Duodenal mucosa (tissue), 2 donors: Measurements from ENCODE around the gene DNAAF8.

ENCODE experiments used
- H3K27ac ChIP-seq: one replicate; pipeline ENCODE4 v1.7.0; 2013; ENCODE audit warnings: low read depth, low read length
- H3K27me3 ChIP-seq, 2 donors: one replicate each; pipeline ENCODE4 v1.7.0; 2013; ENCODE audit warnings: low read length in 2 of 2, control low read depth in 1 of 2; ENCODE audit not compliant: insufficient read depth in 2 of 2, control insufficient read depth in 1 of 2
- H3K36me3 ChIP-seq, 2 donors: one replicate each; pipeline ENCODE4 v1.7.0; 2013; ENCODE audit warnings: low read length in 2 of 2, control low read depth in 1 of 2; ENCODE audit not compliant: insufficient read depth in 2 of 2, control insufficient read depth in 1 of 2
- H3K4me1 ChIP-seq, 2 donors: one replicate each; pipeline ENCODE4 v1.7.0; 2013; ENCODE audit warnings: low read length in 2 of 2, control low read depth in 1 of 2; ENCODE audit not compliant: insufficient read depth in 2 of 2, control insufficient read depth in 1 of 2
- H3K4me3 ChIP-seq, 2 donors: one replicate each; pipeline ENCODE4 v1.7.0; 2013; ENCODE audit warnings: low read length in 2 of 2, low read depth in 1 of 2
- H3K9ac ChIP-seq, 2 donors: one replicate each; pipeline ENCODE4 v1.7.0; 2013; ENCODE audit warnings: low read length in 2 of 2, low read depth in 1 of 2
- H3K9me3 ChIP-seq, 2 donors: one replicate each; pipeline ENCODE4 v1.7.0; 2013; ENCODE audit warnings: low read length in 2 of 2, control low read depth in 1 of 2; ENCODE audit not compliant: control insufficient read depth in 1 of 2

DNAAF8 gene

GRCh38 chr16:4753227-4753626 lies 18.9 kb downstream of the DNAAF8 start:
- Histone ChIP-seq H3K4me1 (no peaks in the 10 kb centered on the region), H3K27ac (no peak overlapping the region), H3K9me3 (peaks cover 0 to 4% of the 10 kb centered on the region in 2 donors), H3K27me3 (no peaks in the 10 kb centered on the region), H3K36me3 (peaks cover 28 to 52% of the 10 kb centered on the region in 2 donors), H3K4me3 (no peak overlapping the region), H3K9ac (no peak overlapping the region)

GRCh38 chr16:4754865-4755264 lies 20.5 kb downstream of the DNAAF8 start:
- Histone ChIP-seq H3K36me3 (peaks cover 39 to 68% of the 10 kb centered on the region in 2 donors), H3K27ac (no peak overlapping the region), H3K27me3 (no peaks in the 10 kb centered on the region), H3K9ac (no peak overlapping the region), H3K9me3 (peaks cover 0 to 4% of the 10 kb centered on the region in 2 donors), H3K4me1 (no peaks in the 10 kb centered on the region), H3K4me3 (no peak overlapping the region)

DNA sequence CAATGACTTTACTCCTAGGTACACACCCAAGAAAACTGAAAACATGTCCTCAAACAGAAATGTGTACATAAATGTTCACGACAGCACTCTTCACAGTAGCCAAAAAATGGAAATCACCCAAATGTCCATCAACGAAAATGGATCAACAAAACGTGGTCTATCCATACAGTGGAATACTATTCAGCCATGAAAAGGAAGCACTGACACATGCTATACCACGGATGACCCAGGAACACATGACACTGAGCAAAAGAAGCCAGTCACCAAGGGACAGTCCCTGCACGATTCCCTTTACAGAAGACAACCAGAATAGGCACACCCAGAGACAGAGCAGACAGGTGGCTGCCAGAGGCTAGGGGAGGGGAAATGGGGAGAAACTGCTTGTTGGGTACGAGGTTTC lies 21.4 kb downstream of the DNAAF8 start:
- Histone ChIP-seq H3K9ac (no peak overlapping the region), H3K4me3 (no peak overlapping the region), H3K27ac (no peak overlapping the region), H3K9me3 (peaks cover 0 to 4% of the 10 kb centered on the region in 2 donors), H3K4me1 (no peaks in the 10 kb centered on the region), H3K36me3 (peaks cover 44 to 76% of the 10 kb centered on the region in 2 donors), H3K27me3 (no peaks in the 10 kb centered on the region)

GRCh38 chr16:4760221-4760910 lies 26.0 kb downstream of the DNAAF8 start:
- Histone ChIP-seq H3K27ac (no peak overlapping the region), H3K9me3 (peaks cover 0 to 4% of the 10 kb centered on the region in 2 donors), H3K27me3 (no peaks in the 10 kb centered on the region), H3K36me3 (peaks cover 25 to 62% of the 10 kb centered on the region in 2 donors), H3K4me1 (peaks cover 0 to 6% of the 10 kb centered on the region in 2 donors), H3K9ac (no peak overlapping the region), H3K4me3 (no peak overlapping the region)

DNA sequence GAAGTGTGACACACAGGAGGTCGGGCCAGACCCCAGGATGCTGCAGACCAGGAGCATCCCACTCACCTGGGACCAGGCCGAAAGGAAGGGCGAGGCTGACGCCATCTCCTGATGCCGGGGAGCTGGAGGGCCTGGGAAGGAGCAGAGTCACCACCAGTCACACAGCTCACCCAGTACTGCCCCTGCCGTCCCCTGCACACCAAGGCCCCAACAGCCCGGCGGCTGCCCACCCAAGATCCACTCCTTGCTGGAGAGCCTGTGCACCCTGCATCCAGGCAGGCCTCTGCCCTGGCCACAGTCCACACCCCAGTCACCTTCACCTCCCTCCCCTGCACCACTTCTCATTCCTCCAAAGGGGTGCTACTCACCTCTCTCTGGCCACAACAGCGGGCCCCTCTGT lies 27.9 kb downstream of the DNAAF8 start:
- Histone ChIP-seq H3K36me3 (peaks cover 19 to 58% of the 10 kb centered on the region in 2 donors), H3K9ac (no peak overlapping the region), H3K27ac (no peak overlapping the region), H3K4me3 (no peak overlapping the region), H3K27me3 (no peaks in the 10 kb centered on the region), H3K9me3 (no peaks in the 10 kb centered on the region), H3K4me1 (peaks cover 10 to 16% of the 10 kb centered on the region in 2 donors)

DNA sequence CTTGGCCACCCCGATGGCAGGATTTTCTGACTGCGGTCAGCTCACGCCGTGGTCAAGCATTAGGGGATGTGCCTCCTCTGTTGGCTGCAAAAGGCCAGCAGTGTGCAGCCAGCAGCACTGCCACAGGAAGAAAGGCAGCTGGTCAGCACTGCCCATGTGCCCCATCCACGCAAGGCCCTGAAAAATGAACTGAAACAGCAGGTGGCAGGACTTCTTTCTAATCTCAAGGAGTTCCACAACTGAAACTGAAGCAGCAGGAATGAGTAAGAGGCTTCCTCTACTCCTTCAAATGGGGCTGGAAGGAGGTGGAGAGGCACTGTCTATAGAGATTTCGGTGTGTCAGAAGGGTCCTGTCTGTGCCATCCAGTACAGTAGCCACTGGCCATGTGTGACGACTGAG lies 29.5 kb downstream of the DNAAF8 start:
- no peak overlapping the region for H3K27ac ChIP-seq
- H3K9ac ChIP-seq: no peak overlapping the region
- H3K27me3 ChIP-seq: no peaks in the 10 kb centered on the region
- peaks cover 12 to 48% of the 10 kb centered on the region in 2 donors for H3K36me3 ChIP-seq
- no peaks in the 10 kb centered on the region for H3K9me3 ChIP-seq
- H3K4me3 ChIP-seq: no peak overlapping the region
- peaks cover 10 to 26% of the 10 kb centered on the region in 2 donors for H3K4me1 ChIP-seq

DNA sequence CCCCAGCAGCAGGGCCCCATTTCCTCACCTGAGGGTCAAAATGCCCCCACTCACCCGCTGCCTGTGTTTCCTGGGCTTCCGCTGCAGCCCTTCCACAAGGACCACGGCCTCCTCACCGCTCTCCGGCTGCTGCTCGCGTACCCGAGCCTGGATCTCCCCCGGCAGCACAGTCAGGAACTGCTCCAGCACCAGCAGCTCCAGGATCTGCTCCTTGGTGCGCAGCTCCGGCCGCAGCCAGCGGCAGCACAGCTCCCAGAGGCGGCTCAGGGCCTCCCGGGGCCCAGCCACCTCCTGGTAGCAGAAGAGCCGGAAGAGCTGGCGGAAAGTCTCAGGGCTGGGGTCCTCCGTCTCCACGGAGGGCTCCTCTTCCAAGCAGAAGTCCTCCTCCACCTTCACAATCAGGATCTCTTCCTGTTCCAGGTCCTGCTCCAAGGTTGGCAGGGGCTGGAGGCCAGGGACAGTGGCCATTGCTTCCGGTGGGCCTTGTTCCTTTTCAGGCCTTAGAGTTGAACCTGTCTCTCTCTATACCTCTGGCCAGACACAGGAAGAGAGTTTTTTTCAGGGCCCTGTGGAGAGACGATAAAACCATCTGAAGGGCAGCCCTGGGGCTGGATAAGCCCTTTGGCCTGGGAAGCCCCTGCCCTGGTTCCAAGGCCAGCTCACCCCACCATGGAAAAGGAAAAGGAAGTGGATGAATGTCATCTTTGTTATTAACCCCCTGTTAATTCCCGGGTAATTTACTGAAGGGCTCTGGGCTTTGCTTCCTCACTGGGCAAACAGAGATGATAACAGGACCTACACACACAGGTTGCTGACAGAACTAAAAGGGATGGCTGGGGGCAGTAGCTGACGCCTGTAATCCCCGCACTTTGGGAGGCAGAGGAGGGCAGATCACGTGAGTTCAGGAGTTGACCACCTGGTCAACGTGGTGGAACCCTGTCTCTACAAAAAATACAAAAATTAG lies 31.5 kb downstream of the DNAAF8 start:
- peak overlapping the region; percentile 87 to 89 for H3K9ac ChIP-seq
- no peaks in the 10 kb centered on the region for H3K9me3 ChIP-seq
- peaks cover 0 to 28% of the 10 kb centered on the region in 2 donors for H3K36me3 ChIP-seq
- peaks cover 20 to 33% of the 10 kb centered on the region in 2 donors for H3K4me1 ChIP-seq
- peak overlapping the region; percentile 77 to 90 for H3K4me3 ChIP-seq
- H3K27ac ChIP-seq: no peak overlapping the region
- no peaks in the 10 kb centered on the region for H3K27me3 ChIP-seq

- peaks cover 0 to 23% of the 10 kb centered on the region in 2 donors for H3K36me3 ChIP-seq
- H3K4me3 ChIP-seq: peak within 1 kb of the TSS; percentile 88 to 95
- H3K27me3 ChIP-seq: no peaks in the 10 kb centered on the region
- H3K9me3 ChIP-seq: no peaks in the 10 kb centered on the region
- H3K9ac ChIP-seq: peak within 1 kb of the TSS; percentile 89 to 91
- H3K27ac ChIP-seq: peak within 1 kb of the TSS; percentile 85
- peaks cover 20 to 33% of the 10 kb centered on the region in 2 donors for H3K4me1 ChIP-seq
Observed at GRCh38 chr16:4766875-4767628, 32.7 kb downstream of the DNAAF8 start, which contains the start of gene ZNF500. ZNF500 (minus strand) TSS chr16:4767162; CDS start chr16:4765978, 1,184 bp downstream.

DNA sequence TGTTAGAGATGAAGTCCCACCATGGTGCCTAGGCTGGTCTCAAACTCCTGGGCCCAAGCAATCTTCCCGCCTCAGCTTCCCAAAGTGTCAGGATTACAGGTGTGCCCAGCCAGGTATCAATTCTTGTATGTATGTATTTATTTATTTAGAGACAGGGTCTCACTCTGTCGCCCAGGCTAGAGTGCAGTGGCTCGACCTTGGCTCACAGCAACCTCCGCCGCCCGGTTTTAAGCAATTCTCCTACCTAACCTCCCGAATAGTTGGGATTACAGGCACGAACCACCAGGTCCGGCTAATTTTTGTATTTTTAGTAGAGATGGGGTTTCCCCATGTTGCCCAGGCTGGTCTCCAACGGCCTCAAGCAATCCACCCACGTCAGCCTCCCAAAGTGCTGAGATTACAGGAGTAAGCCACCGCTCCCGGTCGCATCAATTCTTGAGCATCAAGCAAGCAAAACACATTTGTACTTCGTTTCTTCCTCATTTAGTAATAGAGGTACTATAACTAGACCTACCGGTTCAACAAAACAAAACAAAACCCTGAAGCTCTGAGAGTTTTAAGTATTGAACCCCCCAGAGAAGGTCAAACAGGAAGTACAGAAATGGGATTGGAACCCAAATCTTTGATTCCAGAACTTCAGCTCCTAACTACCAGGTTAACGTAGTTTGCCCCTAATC lies 33.7 kb downstream of the DNAAF8 start:
- H3K4me3 ChIP-seq: peak overlapping the region; percentile 88 to 95
- H3K27ac ChIP-seq: peak overlapping the region; percentile 85
- H3K27me3 ChIP-seq: no peaks in the 10 kb centered on the region
- H3K36me3 ChIP-seq: peaks cover 0 to 16% of the 10 kb centered on the region in 2 donors
- peak overlapping the region; percentile 71 to 91 for H3K9ac ChIP-seq
- no peaks in the 10 kb centered on the region for H3K9me3 ChIP-seq
- H3K4me1 ChIP-seq: peaks cover 20 to 33% of the 10 kb centered on the region in 2 donors
